SH-SY5Y (cell line): Measurements from ENCODE around the gene DUS2.

ENCODE experiments used
- GATA2 ChIP-seq: IDR thresholded peaks from 2 replicates; pipeline ENCODE4 v1.6.1; 2011; ENCODE audit warnings: mild to moderate bottlenecking, low read depth, low read length
- GATA3 ChIP-seq: IDR thresholded peaks from 2 replicates; pipeline ENCODE4 v1.6.1; 2011; ENCODE audit warnings: low read depth, mild to moderate bottlenecking, low read length, moderate library complexity

- TF ChIP-seq GATA2, result no peak
- TF ChIP-seq GATA3, result no peak
Observed at GRCh38 chr16:68000450-68000849, 22.6 kb upstream of the DUS2 start.
